MM.1S (cell line): ENCODE results near the gene NBAS.

ENCODE experiments used
- EZH2 ChIP-seq: fragments of 300-600 bp; sonication (generic); optimal IDR thresholded peaks from 2 replicates; pipeline ENCODE3; 2017; ENCODE audit warnings: low read depth, mild to moderate bottlenecking, antibody characterized with exemption, low read length, mixed read lengths
- EZH2phosphoT487 ChIP-seq: fragments of 300-600 bp; sonication (generic); IDR thresholded peaks from 2 replicates; pipeline ENCODE4 v1.6.1; 2018; ENCODE audit warnings: antibody characterized with exemption, low read length
- TF ChIP-seq, protein P1 (sequence below): fragments of 300-600 bp; sonication (generic); IDR thresholded peaks from 2 replicates; pipeline ENCODE4 v1.5.1; 2016; ENCODE audit warnings: antibody characterized with exemption, low read length, mixed read lengths

DNA sequence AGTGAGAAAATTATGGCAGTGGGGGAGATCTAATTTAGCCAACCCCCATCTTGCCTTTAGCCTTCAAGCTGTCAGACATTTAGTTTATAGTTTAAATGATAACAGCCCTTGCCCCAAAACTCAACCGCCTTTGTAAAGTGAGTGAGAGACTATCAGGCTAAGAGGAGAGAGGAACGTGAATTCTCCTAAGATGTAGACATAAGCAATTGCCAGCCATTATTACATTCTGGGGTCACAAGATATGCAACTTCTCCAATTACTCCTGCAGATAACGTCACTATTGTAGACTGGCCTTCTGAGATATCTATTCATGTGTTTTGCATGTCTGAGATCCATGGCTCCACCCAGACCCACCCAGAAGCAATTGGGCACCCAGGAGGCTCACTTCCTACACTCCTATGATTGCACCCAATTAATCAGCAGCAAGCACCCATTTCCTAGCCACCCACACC, 307.3 kb downstream of the NBAS start:
- TF ChIP-seq, protein P1, sequence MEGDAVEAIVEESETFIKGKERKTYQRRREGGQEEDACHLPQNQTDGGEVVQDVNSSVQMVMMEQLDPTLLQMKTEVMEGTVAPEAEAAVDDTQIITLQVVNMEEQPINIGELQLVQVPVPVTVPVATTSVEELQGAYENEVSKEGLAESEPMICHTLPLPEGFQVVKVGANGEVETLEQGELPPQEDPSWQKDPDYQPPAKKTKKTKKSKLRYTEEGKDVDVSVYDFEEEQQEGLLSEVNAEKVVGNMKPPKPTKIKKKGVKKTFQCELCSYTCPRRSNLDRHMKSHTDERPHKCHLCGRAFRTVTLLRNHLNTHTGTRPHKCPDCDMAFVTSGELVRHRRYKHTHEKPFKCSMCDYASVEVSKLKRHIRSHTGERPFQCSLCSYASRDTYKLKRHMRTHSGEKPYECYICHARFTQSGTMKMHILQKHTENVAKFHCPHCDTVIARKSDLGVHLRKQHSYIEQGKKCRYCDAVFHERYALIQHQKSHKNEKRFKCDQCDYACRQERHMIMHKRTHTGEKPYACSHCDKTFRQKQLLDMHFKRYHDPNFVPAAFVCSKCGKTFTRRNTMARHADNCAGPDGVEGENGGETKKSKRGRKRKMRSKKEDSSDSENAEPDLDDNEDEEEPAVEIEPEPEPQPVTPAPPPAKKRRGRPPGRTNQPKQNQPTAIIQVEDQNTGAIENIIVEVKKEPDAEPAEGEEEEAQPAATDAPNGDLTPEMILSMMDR, result no peak
- TF ChIP-seq EZH2 (no peak), EZH2phosphoT487 (no peak)
